A673 (cell line): ENCODE data around the gene CNOT4. TPM values are rescaled to one million over a fixed set of nuclear protein-coding genes. Genes with fewer than 3 reads are reported as not detected.
"Not testable (repeated sequence)": the region's sequence is repeated elsewhere in the genome, so short reads cannot be mapped to it uniquely, and the experiment has no call there.

Experiments
- BruUV-seq: library from RNA; stranded (reverse); fragments of 400-500 nt; replicated peaks from 2 replicates; lab custom pipeline; 2021; lab: Mats Ljungman, UMichigan
- CTCF ChIA-PET: fragments of 300-600 bp; sonication (Branson Sonifier 250); formaldehyde crosslinking; loops from one replicate; lab custom pipeline; 2022; ENCODE audit warnings: antibody characterized with exemption; lab: Charles Lee
- POLR2A ChIA-PET: fragments of 300-600 bp; sonication (Branson Sonifier 250); formaldehyde crosslinking; loops from one replicate; lab custom pipeline; 2022; ENCODE audit warnings: antibody characterized with exemption; ENCODE audit not compliant: low non-redundant PET; lab: Charles Lee
- DNase-seq: peaks from one replicate; pipeline ENCODE4 v3.0.0-alpha.2; 2015; ENCODE audit warnings: low spot score
- H3K27ac ChIP-seq: fragments of 200-600 bp; sonication (generic); 2 replicates; pipeline ENCODE4 v1.5.1; 2016; ENCODE audit warnings: mixed run types, low read depth, mild to moderate bottlenecking, mixed read lengths, antibody characterized with exemption, low read length; ENCODE audit not compliant: poor library complexity, severe bottlenecking
- H3K27me3 ChIP-seq: fragments of 200-600 bp; sonication (generic); replicated peaks from 2 replicates; pipeline ENCODE4 v1.6.1; 2017; ENCODE audit warnings: mixed run types, low read depth, mild to moderate bottlenecking, mixed read lengths, antibody characterized with exemption, low read length; ENCODE audit not compliant: insufficient read depth, poor library complexity
- H3K36me3 ChIP-seq: fragments of 200-600 bp; sonication (generic); 2 replicates; pipeline ENCODE4 v1.6.1; 2016; ENCODE audit warnings: mixed run types, mild to moderate bottlenecking, mixed read lengths, antibody characterized with exemption, low read length; ENCODE audit not compliant: insufficient read depth, poor library complexity, severe bottlenecking
- H3K4me1 ChIP-seq: fragments of 200-600 bp; sonication (generic); 2 replicates; pipeline ENCODE4 v1.6.1; 2017; ENCODE audit warnings: mixed run types, mild to moderate bottlenecking, mixed read lengths, antibody characterized with exemption, low read length; ENCODE audit not compliant: insufficient read depth, poor library complexity, severe bottlenecking
- H3K4me3 ChIP-seq: fragments of 200-600 bp; sonication (generic); 2 replicates; pipeline ENCODE4 v1.5.1; 2016; ENCODE audit warnings: low read depth, mixed run types, mild to moderate bottlenecking, mixed read lengths, low read length; ENCODE audit not compliant: poor library complexity, severe bottlenecking
- H3K9me3 ChIP-seq: fragments of 200-600 bp; sonication (generic); 2 replicates; pipeline ENCODE4 v1.6.1; 2016; ENCODE audit warnings: mixed run types, low read depth, mild to moderate bottlenecking, mixed read lengths, antibody characterized with exemption, low read length; ENCODE audit not compliant: poor library complexity, severe bottlenecking
- EZH2 ChIP-seq: fragments of 200-600 bp; sonication (generic); IDR thresholded peaks from 2 replicates; pipeline ENCODE4 v1.6.1; 2017; ENCODE audit warnings: borderline replicate concordance, low read depth, mild to moderate bottlenecking, mixed read lengths, antibody characterized with exemption, low read length; ENCODE audit not compliant: poor library complexity, severe bottlenecking
- intact Hi-C: fragments of 100-400 bp; cut with micrococcal nuclease; formaldehyde crosslinking; loops from one replicate; pipeline ENCODE4 v1.10.0; 2022; ENCODE audit not compliant: unreplicated experiment
- total RNA-seq: library from RNA; stranded (reverse); gene quantifications from 2 replicates; pipeline ENCODE4 v1.2.3, GENCODE V29; 2021
- TF ChIP-seq, protein P1 (sequence below): fragments of 300-800, 200-600 bp; sonication (generic); conservative IDR thresholded peaks from 2 replicates; pipeline ENCODE4 v1.5.1; 2017; ENCODE audit warnings: low read depth, mild to moderate bottlenecking, antibody characterized with exemption, low read length, moderate library complexity, mixed read lengths

The CNOT4 gene
- total RNA-seq, 1 experiment from 2014 or later: 24.1 TPM

DNA sequence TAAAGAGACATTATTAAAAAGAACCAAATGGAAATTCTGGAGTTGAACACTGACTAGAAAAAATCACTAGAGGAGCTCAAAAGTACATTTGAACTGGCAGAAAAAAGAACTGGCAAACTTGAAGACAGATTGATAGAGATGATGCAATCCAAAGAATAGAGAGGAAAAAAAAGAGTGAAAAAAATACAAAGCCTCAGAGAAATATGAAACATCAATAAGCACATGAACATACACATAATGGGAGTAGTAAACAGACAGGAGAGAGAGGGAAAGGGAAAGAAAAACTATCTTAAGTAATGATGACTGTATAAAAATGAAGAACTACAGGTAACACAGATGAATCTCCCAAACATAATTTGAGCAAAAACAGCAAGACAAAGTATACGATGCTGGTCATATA lies 61.1 kb downstream of the CNOT4 start:
- DNase-seq: no peak
- intact Hi-C loops: no loop called here
- no peak for TF ChIP-seq EZH2
- TF ChIP-seq, protein P1, sequence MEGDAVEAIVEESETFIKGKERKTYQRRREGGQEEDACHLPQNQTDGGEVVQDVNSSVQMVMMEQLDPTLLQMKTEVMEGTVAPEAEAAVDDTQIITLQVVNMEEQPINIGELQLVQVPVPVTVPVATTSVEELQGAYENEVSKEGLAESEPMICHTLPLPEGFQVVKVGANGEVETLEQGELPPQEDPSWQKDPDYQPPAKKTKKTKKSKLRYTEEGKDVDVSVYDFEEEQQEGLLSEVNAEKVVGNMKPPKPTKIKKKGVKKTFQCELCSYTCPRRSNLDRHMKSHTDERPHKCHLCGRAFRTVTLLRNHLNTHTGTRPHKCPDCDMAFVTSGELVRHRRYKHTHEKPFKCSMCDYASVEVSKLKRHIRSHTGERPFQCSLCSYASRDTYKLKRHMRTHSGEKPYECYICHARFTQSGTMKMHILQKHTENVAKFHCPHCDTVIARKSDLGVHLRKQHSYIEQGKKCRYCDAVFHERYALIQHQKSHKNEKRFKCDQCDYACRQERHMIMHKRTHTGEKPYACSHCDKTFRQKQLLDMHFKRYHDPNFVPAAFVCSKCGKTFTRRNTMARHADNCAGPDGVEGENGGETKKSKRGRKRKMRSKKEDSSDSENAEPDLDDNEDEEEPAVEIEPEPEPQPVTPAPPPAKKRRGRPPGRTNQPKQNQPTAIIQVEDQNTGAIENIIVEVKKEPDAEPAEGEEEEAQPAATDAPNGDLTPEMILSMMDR: no peak
- POLR2A ChIA-PET: no interaction called here
- H3K4me3 ChIP-seq: no peak overlapping the region
- no peak overlapping the region for H3K27ac ChIP-seq
- no peaks in the 10 kb centered on the region for H3K9me3 ChIP-seq
- peaks cover 11% of the 10 kb centered on the region for H3K4me1 ChIP-seq
- H3K27me3 ChIP-seq: no peaks in the 10 kb centered on the region
- H3K36me3 ChIP-seq: no peaks in the 10 kb centered on the region
- BruUV-seq: no TSS peak
- CTCF ChIA-PET: no interaction called here

DNA sequence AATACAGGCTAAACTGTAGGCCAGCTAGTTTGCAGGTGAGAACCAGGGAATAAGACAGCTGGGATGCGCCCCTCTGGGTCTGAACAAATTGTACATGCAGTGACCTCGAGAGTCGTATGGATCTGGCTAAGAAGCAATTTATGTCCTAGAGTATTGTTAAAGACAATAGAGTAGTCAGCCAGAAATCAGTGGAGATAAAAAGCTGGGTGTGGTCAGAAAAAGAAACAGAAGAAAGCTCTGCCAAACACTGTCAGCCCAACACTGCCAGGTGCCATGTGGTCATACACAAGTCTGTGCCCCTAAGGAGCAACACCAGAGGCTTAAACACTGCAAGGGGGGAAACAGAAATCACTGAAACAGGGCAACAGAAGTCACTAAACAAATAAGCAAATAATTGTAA lies 62.2 kb downstream of the CNOT4 start:
- intact Hi-C loops: no loop called here

DNA sequence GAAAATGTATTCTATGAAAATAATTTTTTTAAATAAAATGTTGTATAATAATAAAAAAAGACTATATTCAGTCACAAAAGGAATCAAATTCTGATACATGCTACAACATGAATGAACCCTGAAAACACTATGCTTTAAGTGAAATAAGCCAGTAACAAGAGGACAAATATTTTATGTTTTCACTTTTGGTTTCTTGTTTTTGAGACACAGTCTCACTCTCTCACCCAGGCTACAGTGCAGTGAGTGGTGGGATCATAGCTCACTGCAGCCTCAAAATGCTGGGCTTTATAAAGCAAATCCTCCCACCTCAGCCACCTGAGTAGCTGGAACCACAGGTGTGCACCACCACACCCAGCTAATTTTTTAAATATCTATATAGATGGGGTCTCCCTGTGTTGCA lies 64.2 kb downstream of the CNOT4 start:
- ChIA-PET CTCF (no interaction called here), POLR2A (no interaction called here)
- H3K36me3 ChIP-seq: no peaks in the 10 kb centered on the region
- no peak for DNase-seq
- no peaks in the 10 kb centered on the region for H3K9me3 ChIP-seq
- no peak for TF ChIP-seq EZH2
- TF ChIP-seq, protein P1: no peak
- BruUV-seq: no TSS peak
- no peak overlapping the region for H3K27ac ChIP-seq
- intact Hi-C loops: no loop called here
- H3K27me3 ChIP-seq: no peaks in the 10 kb centered on the region
- no peak overlapping the region for H3K4me3 ChIP-seq
- H3K4me1 ChIP-seq: peaks cover 11% of the 10 kb centered on the region

More for the DNA sequence above, 62.2 kb downstream of the CNOT4 start:
- no TSS peak for BruUV-seq
- Histone ChIP-seq H3K27ac (no peak overlapping the region), H3K36me3 (no peaks in the 10 kb centered on the region), H3K9me3 (no peaks in the 10 kb centered on the region), H3K4me3 (no peak overlapping the region), H3K27me3 (no peaks in the 10 kb centered on the region), H3K4me1 (peaks cover 11% of the 10 kb centered on the region)
- TF ChIP-seq, protein P1: no peak
- no peak for TF ChIP-seq EZH2
- ChIA-PET CTCF (no interaction called here), POLR2A (interaction anchor here (0.6 kb wide), 1 partner anchor 27 kb away, joined by 3 read pairs; no protein-coding TSS in a partner anchor)
- no peak for DNase-seq

- H3K9me3 ChIP-seq, BruUV-seq, DNase-seq, H3K4me3 ChIP-seq, H3K27me3 ChIP-seq, intact Hi-C loops, H3K36me3 ChIP-seq, H3K27ac ChIP-seq, POLR2A ChIA-PET, CTCF ChIA-PET: not testable (repeated sequence)
- peaks cover 11% of the 10 kb centered on the region for H3K4me1 ChIP-seq
Measured at GRCh38 chr7:135445266-135445665, 64.6 kb downstream of the CNOT4 start.
